CD4-positive, alpha-beta memory T cell (primary cell): ENCODE results near the gene TNFRSF6B. TPM values are rescaled to one million over a fixed set of nuclear protein-coding genes. Genes with fewer than 3 reads are reported as not detected.

ENCODE experiments used
- CTCF ChIA-PET: fragments of 350-600 bp; sonication (Branson Sonifier 250); formaldehyde crosslinking; loops from one replicate; lab custom pipeline; 2021; ENCODE audit warnings: inconsistent platforms; ENCODE audit not compliant: partially characterized antibody; lab: Charles Lee
- POLR2A ChIA-PET: fragments of 350-600 bp; sonication (Branson Sonifier 250); formaldehyde crosslinking; loops from one replicate; lab custom pipeline; 2021; ENCODE audit not compliant: partially characterized antibody; lab: Charles Lee
- DNase-seq, 5 donors: peaks; one replicate each; pipeline versions ENCODE4 v3.0.0 to v3.0.0-alpha.2; 2020 to 2022; ENCODE audit warnings: mixed read lengths in 1 of 5
- H3K27ac ChIP-seq: one replicate; pipeline ENCODE4 v1.7.0; 2013; ENCODE audit warnings: low read depth, low read length
- H3K27me3 ChIP-seq: 2 replicates; pipeline ENCODE4 v1.7.0; 2013; ENCODE audit warnings: mild to moderate bottlenecking, low read length, moderate library complexity; ENCODE audit not compliant: insufficient read depth
- H3K36me3 ChIP-seq: 2 replicates; pipeline ENCODE4 v1.7.0; 2013; ENCODE audit warnings: mild to moderate bottlenecking, low read length, moderate library complexity; ENCODE audit not compliant: insufficient read depth
- H3K4me1 ChIP-seq: 2 replicates; pipeline ENCODE4 v1.7.0; 2013; ENCODE audit warnings: mild to moderate bottlenecking, low read length, moderate library complexity; ENCODE audit not compliant: insufficient read depth
- H3K4me3 ChIP-seq, 2 donors: one replicate each; pipeline ENCODE4 v1.7.0; 2013; ENCODE audit warnings: low read length in 2 of 2, mild to moderate bottlenecking in 1 of 2
- H3K9me3 ChIP-seq, 2 donors: one replicate each; pipeline ENCODE4 v1.7.0; 2013; ENCODE audit warnings: low read length in 2 of 2, control low read depth in 1 of 2; ENCODE audit not compliant: control insufficient read depth in 1 of 2
- H3K27ac Mint-ChIP-seq, 7 donors: one replicate each; pipeline ENCODE4 v1.8.0; 2020 to 2021; ENCODE audit warnings: mixed read lengths in 7 of 7, mild to moderate bottlenecking in 6 of 7, inconsistent platforms in 3 of 7, moderate library complexity in 3 of 7
- H3K27me3 Mint-ChIP-seq, 2 donors: one replicate each; pipeline ENCODE4 v1.8.0; 2020 to 2021; ENCODE audit warnings: mixed read lengths in 2 of 2
- H3K36me3 Mint-ChIP-seq, 2 donors: one replicate each; pipeline ENCODE4 v1.8.0; 2020 to 2021; ENCODE audit warnings: mixed read lengths in 2 of 2, inconsistent platforms in 1 of 2, mild to moderate bottlenecking in 1 of 2
- H3K4me1 Mint-ChIP-seq, 4 donors: one replicate each; pipeline ENCODE4 v1.8.0; 2020 to 2021; ENCODE audit warnings: mixed read lengths in 4 of 4, mild to moderate bottlenecking in 1 of 4
- H3K4me3 Mint-ChIP-seq, 8 donors: one replicate each; pipeline ENCODE4 v1.8.0; 2020 to 2021; ENCODE audit warnings: mixed read lengths in 8 of 8, mild to moderate bottlenecking in 7 of 8, moderate library complexity in 6 of 8, inconsistent platforms in 3 of 8
- H3K9me3 Mint-ChIP-seq, 8 donors: one replicate each; pipeline ENCODE4 v1.8.0; 2020 to 2021; ENCODE audit warnings: mixed read lengths in 8 of 8, mild to moderate bottlenecking in 5 of 8, inconsistent platforms in 3 of 8, moderate library complexity in 1 of 8
- intact Hi-C: fragments of 100-400 bp; cut with micrococcal nuclease; formaldehyde crosslinking; loops from one replicate; pipeline ENCODE4 v1.15.1; 2023
- polyA plus RNA-seq, 2 donors: library from polyadenylated mRNA; unstranded; fragments of 300-500 nt; fragmentation: Illumina TruSeq; gene quantifications; one replicate each; pipeline ENCODE4 v1.2.3, GENCODE V29; 2021
- total RNA-seq, 2 experiments: library from RNA; stranded (reverse); gene quantifications; one replicate each; pipeline ENCODE4 v1.2.3, GENCODE V29; 2021

TNFRSF6B gene
- total and polyA plus RNA-seq, 4 experiments from 2014 or later: not detected

- Histone ChIP-seq H3K4me1 (no peaks in the 10 kb centered on the region), H3K4me3 (no peak overlapping the region), H3K36me3 (peaks cover 6% of the 10 kb centered on the region), H3K27ac (no peak overlapping the region), H3K9me3 (no peaks in the 10 kb centered on the region), H3K27me3 (no peaks in the 10 kb centered on the region)
- CTCF ChIA-PET: no interaction called here
- no peaks in the 10 kb centered on the region for H3K27me3 Mint-ChIP-seq
- peaks cover 0 to 4% (median under 1%) of the 10 kb centered on the region in 4 donors for H3K4me1 Mint-ChIP-seq
- POLR2A ChIA-PET: interaction anchor here (0.9 to 1.2 kb wide), 2 partner anchors 117 to 185 kb away, joined by 3 read pairs; no protein-coding TSS in a partner anchor
- H3K36me3 Mint-ChIP-seq: peaks cover 8 to 10% of the 10 kb centered on the region in 2 donors
- no peaks in the 10 kb centered on the region for H3K9me3 Mint-ChIP-seq
- intact Hi-C loops: no loop called here
- H3K27ac Mint-ChIP-seq: no peak overlapping the region
- H3K4me3 Mint-ChIP-seq: no peak overlapping the region
- DNase-seq: no peak
These were observed 17.6 kb upstream of the TNFRSF6B start for GRCh38 chr20:63678667-63679465.

- Histone ChIP-seq H3K9me3 (no peaks in the 10 kb centered on the region), H3K4me1 (no peaks in the 10 kb centered on the region), H3K36me3 (no peaks in the 10 kb centered on the region), H3K27ac (no peak overlapping the region), H3K4me3 (no peak overlapping the region), H3K27me3 (no peaks in the 10 kb centered on the region)
- peaks cover 0 to 6% (median under 1%) of the 10 kb centered on the region in 4 donors for H3K4me1 Mint-ChIP-seq
- H3K27me3 Mint-ChIP-seq: no peaks in the 10 kb centered on the region
- H3K27ac Mint-ChIP-seq: peak overlapping the region in 2 of 7 donors; percentile 31 to 41
- H3K9me3 Mint-ChIP-seq: no peaks in the 10 kb centered on the region
- POLR2A ChIA-PET: interaction anchor here (0.9 to 1.2 kb wide), 2 partner anchors 118 to 185 kb away, joined by 3 read pairs; no protein-coding TSS in a partner anchor
- CTCF ChIA-PET: no interaction called here
- peaks cover 8 to 10% of the 10 kb centered on the region in 2 donors for H3K36me3 Mint-ChIP-seq
- no peak for DNase-seq
- H3K4me3 Mint-ChIP-seq: no peak overlapping the region
- intact Hi-C loops: no loop called here
These were observed 16.6 kb upstream of the TNFRSF6B start for GRCh38 chr20:63679799-63680305.

GRCh38 chr20:63680427-63680826 is 16.0 kb upstream of the TNFRSF6B start:
- ChIA-PET CTCF (no interaction called here), POLR2A (interaction anchor here (1.2 kb wide), 1 partner anchor 184 kb away, joined by 3 read pairs; no protein-coding TSS in a partner anchor)
- Mint-ChIP-seq H3K36me3 (peaks cover 6 to 8% of the 10 kb centered on the region in 2 donors), H3K9me3 (no peaks in the 10 kb centered on the region), H3K27ac (no peak overlapping the region), H3K4me3 (no peak overlapping the region), H3K27me3 (no peaks in the 10 kb centered on the region), H3K4me1 (peaks cover 0 to 6% (median under 1%) of the 10 kb centered on the region in 4 donors)
- Histone ChIP-seq H3K9me3 (no peaks in the 10 kb centered on the region), H3K4me3 (no peak overlapping the region), H3K27ac (no peak overlapping the region), H3K4me1 (no peaks in the 10 kb centered on the region), H3K27me3 (no peaks in the 10 kb centered on the region), H3K36me3 (no peaks in the 10 kb centered on the region)
- intact Hi-C loops: no loop called here
- no peak for DNase-seq

- Histone ChIP-seq H3K27me3 (no peaks in the 10 kb centered on the region), H3K27ac (no peak overlapping the region), H3K4me1 (no peaks in the 10 kb centered on the region), H3K36me3 (no peaks in the 10 kb centered on the region), H3K4me3 (no peak overlapping the region), H3K9me3 (no peaks in the 10 kb centered on the region)
- Mint-ChIP-seq H3K9me3 (no peaks in the 10 kb centered on the region), H3K27ac (no peak overlapping the region), H3K36me3 (peaks cover 3 to 8% of the 10 kb centered on the region in 2 donors), H3K4me3 (no peak overlapping the region), H3K4me1 (peaks cover 0 to 6% (median under 1%) of the 10 kb centered on the region in 4 donors), H3K27me3 (no peaks in the 10 kb centered on the region)
- POLR2A ChIA-PET: no interaction called here
- no peak for DNase-seq
- intact Hi-C loops: no loop called here
- CTCF ChIA-PET: no interaction called here
These were observed 15.4 kb upstream of the TNFRSF6B start for GRCh38 chr20:63680857-63681608.

GRCh38 chr20:63681609-63682142 is 14.8 kb upstream of the TNFRSF6B start:
- Histone ChIP-seq H3K27me3 (no peaks in the 10 kb centered on the region), H3K27ac (no peak overlapping the region), H3K4me3 (no peak overlapping the region), H3K9me3 (no peaks in the 10 kb centered on the region), H3K36me3 (no peaks in the 10 kb centered on the region), H3K4me1 (peaks cover 3% of the 10 kb centered on the region)
- POLR2A ChIA-PET: no interaction called here
- no peak overlapping the region for H3K4me3 Mint-ChIP-seq
- CTCF ChIA-PET: no interaction called here
- no peaks in the 10 kb centered on the region for H3K27me3 Mint-ChIP-seq
- H3K36me3 Mint-ChIP-seq: peaks cover 0 to 4% of the 10 kb centered on the region in 2 donors
- H3K4me1 Mint-ChIP-seq: peaks cover 0 to 6% (median 4%) of the 10 kb centered on the region in 4 donors
- intact Hi-C loops: no loop called here
- no peaks in the 10 kb centered on the region for H3K9me3 Mint-ChIP-seq
- no peak for DNase-seq
- no peak overlapping the region for H3K27ac Mint-ChIP-seq

GRCh38 chr20:63682384-63683139 is 13.9 kb upstream of the TNFRSF6B start:
- Mint-ChIP-seq H3K4me1 (peaks cover 0 to 10% (median 4%) of the 10 kb centered on the region in 4 donors), H3K27ac (no peak overlapping the region), H3K27me3 (no peaks in the 10 kb centered on the region), H3K36me3 (peaks cover 0 to 4% of the 10 kb centered on the region in 2 donors), H3K9me3 (no peaks in the 10 kb centered on the region), H3K4me3 (no peak overlapping the region)
- Histone ChIP-seq H3K27ac (no peak overlapping the region), H3K36me3 (no peaks in the 10 kb centered on the region), H3K4me3 (no peak overlapping the region), H3K27me3 (no peaks in the 10 kb centered on the region), H3K4me1 (peaks cover 12% of the 10 kb centered on the region), H3K9me3 (no peaks in the 10 kb centered on the region)
- intact Hi-C loops: no loop called here
- ChIA-PET CTCF (no interaction called here), POLR2A (interaction anchor here (1.3 to 1.5 kb wide), 2 partner anchors 15 to 58 kb away, joined by 4 read pairs; no protein-coding TSS in a partner anchor)
- no peak for DNase-seq
